Activated CD4-positive, alpha-beta T cell treated with anti-CD3 and anti-CD28 coated beads, Interleukin-2, Interleukin-4, amounts not matched to agents 100 ng/mL and 50 ng/mL, durations not matched to agents 16 hours and 8 hours (primary cell): ENCODE measurements around the gene SPATA1.

Experiments used
- DNase-seq: peaks from one replicate; pipeline ENCODE4 v3.0.0-alpha.2; 2020; ENCODE audit warnings: low spot score

SPATA1 gene

GRCh38 chr1:84508510-84508909 lies 2.3 kb downstream of the SPATA1 start:
- DNase-seq: no peak

GRCh38 chr1:84509029-84509428 lies 2.8 kb downstream of the SPATA1 start:
- no peak for DNase-seq

GRCh38 chr1:84510165-84510564 lies 4.0 kb downstream of the SPATA1 start:
- DNase-seq: no peak

- DNase-seq: no peak
Measured at GRCh38 chr1:84510668-84511067, 4.5 kb downstream of the SPATA1 start.

- no peak for DNase-seq
Measured at GRCh38 chr1:84524590-84524989, 18.4 kb downstream of the SPATA1 start.

- DNase-seq: no peak
Measured at GRCh38 chr1:84525779-84526178, 19.6 kb downstream of the SPATA1 start.

- peak; percentile 3 for DNase-seq
Measured at GRCh38 chr1:84538599-84538998, 32.4 kb downstream of the SPATA1 start.

GRCh38 chr1:84539972-84540371 lies 33.8 kb downstream of the SPATA1 start:
- DNase-seq: no peak

- DNase-seq: no peak
Measured at GRCh38 chr1:84540759-84541158, 34.6 kb downstream of the SPATA1 start.

GRCh38 chr1:84541679-84542078 lies 35.5 kb downstream of the SPATA1 start:
- DNase-seq: no peak

- no peak for DNase-seq
Measured at GRCh38 chr1:84550826-84551225, 44.6 kb downstream of the SPATA1 start.

GRCh38 chr1:84569216-84569615 lies 63.0 kb downstream of the SPATA1 start:
- DNase-seq: no peak

GRCh38 chr1:84570436-84571149 lies 64.4 kb downstream of the SPATA1 start:
- peak; percentile 5 for DNase-seq

- no peak for DNase-seq
Measured at GRCh38 chr1:84571150-84571535, 65.0 kb downstream of the SPATA1 start.

- DNase-seq: peak; percentile 43
Measured at GRCh38 chr1:84573481-84573966, 67.3 kb downstream of the SPATA1 start.

GRCh38 chr1:84573967-84574842 lies 68.0 kb downstream of the SPATA1 start, which contains the start of gene CTBS:
Gene CTBS (minus strand): TSS chr1:84574440. CDS start chr1:84574415, 25 bp downstream.
- DNase-seq: peak; percentile 87

- no peak for DNase-seq
Measured at GRCh38 chr1:84574936-84575335, 68.8 kb downstream of the SPATA1 start.

- DNase-seq: no peak
Measured at GRCh38 chr1:84581648-84582047, 75.5 kb downstream of the SPATA1 start.

GRCh38 chr1:84582802-84583587 lies 76.8 kb downstream of the SPATA1 start:
- DNase-seq: no peak

- no peak for DNase-seq
Measured at GRCh38 chr1:84583648-84584047, 77.5 kb downstream of the SPATA1 start.

- no peak for DNase-seq
Measured at GRCh38 chr1:84584126-84584525, 77.9 kb downstream of the SPATA1 start.

GRCh38 chr1:84585803-84586202 lies 79.6 kb downstream of the SPATA1 start:
- no peak for DNase-seq
